Measurements from ENCODE around the gene LGR4. TPM values are rescaled to one million over a fixed set of nuclear protein-coding genes. Genes with fewer than 3 reads are reported as not detected.

The LGR4 gene
- total and polyA plus RNA-seq, 4 donors: 27.7 to 65.7 (median 40.6) TPM

DNA sequence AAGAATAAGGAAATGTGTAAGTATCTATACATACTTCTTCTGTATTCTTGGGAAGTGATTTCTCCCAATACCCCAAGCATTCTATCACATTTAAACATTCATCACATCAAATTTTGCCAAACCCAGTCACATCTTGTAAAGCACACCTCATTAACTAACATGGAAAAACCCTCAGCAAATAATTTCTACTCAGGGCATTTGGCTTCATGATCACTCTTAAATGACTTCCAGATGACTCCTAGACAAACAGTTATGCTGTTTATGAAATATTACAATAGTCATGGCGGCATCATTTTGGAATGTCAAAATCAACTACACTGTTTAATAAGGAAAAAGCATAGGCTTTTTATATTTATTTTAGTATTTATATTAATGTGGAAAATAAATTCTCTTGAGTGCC lies 62.3 kb downstream of the LGR4 start:
- WGBS (ENCODE audit: insufficient coverage): no CpG with 5 or more reads among the region's 1 CpG
- H3K36me3 ChIP-seq (ENCODE audit: control insufficient read depth, insufficient read depth, low read length): no peaks in the 10 kb centered on the region
- DNase-seq (ENCODE audit: low read depth in 4 of 6, low spot score in 6 of 6): no peak

DNA sequence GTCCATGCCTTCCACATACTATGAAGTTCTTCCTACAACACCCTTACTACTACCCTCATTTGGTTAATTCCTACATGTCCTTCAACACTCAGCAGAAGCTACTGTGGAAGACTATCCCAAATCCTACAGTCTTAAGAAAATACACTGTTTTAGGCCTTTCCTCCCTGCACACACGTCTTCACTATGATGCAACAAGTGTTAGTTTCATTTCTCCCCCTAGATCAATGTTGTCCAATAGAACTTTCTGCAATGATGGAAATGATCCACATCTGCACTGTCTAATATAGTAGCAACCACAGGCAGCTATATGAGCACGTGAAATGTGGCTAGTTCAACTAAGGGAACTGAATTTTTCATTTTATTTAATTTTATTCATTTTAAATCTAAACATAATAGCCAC lies 62.8 kb downstream of the LGR4 start:
- H3K36me3 ChIP-seq (ENCODE audit: control insufficient read depth, insufficient read depth, low read length): no peaks in the 10 kb centered on the region
- WGBS (ENCODE audit: insufficient coverage): 89% methylated on average over 1 of the region's 2 CpGs
- H3K27ac ChIP-seq (ENCODE audit: low read depth, low read length): no peak overlapping the region
- no peaks in the 10 kb centered on the region for H3K27me3 ChIP-seq (ENCODE audit: control insufficient read depth, insufficient read depth, low read length)
- H3K4me1 ChIP-seq (ENCODE audit: control insufficient read depth, insufficient read depth, low read length): no peaks in the 10 kb centered on the region
- no peak overlapping the region for H3K4me3 ChIP-seq (ENCODE audit: low read depth, low read length)
- H3K9me3 ChIP-seq (ENCODE audit: control insufficient read depth, insufficient read depth, low read length): no peaks in the 10 kb centered on the region
- DNase-seq (ENCODE audit: low read depth in 4 of 6, low spot score in 6 of 6): no peak

More for the DNA sequence above, 62.3 kb downstream of the LGR4 start:
- no peaks in the 10 kb centered on the region for H3K27me3 ChIP-seq (ENCODE audit: control insufficient read depth, insufficient read depth, low read length)
- no peak overlapping the region for H3K4me3 ChIP-seq (ENCODE audit: low read depth, low read length)
- no peak overlapping the region for H3K27ac ChIP-seq (ENCODE audit: low read depth, low read length)
- no peaks in the 10 kb centered on the region for H3K9me3 ChIP-seq (ENCODE audit: control insufficient read depth, insufficient read depth, low read length)
- no peaks in the 10 kb centered on the region for H3K4me1 ChIP-seq (ENCODE audit: control insufficient read depth, insufficient read depth, low read length)

GRCh38 chr11:27409049-27409448 lies 63.5 kb downstream of the LGR4 start:
- Histone ChIP-seq H3K27me3 (ENCODE audit: control insufficient read depth, insufficient read depth, low read length) (no peaks in the 10 kb centered on the region), H3K27ac (ENCODE audit: low read depth, low read length) (no peak overlapping the region), H3K36me3 (ENCODE audit: control insufficient read depth, insufficient read depth, low read length) (no peaks in the 10 kb centered on the region), H3K9me3 (ENCODE audit: control insufficient read depth, insufficient read depth, low read length) (no peaks in the 10 kb centered on the region), H3K4me3 (ENCODE audit: low read depth, low read length) (no peak overlapping the region), H3K4me1 (ENCODE audit: control insufficient read depth, insufficient read depth, low read length) (no peaks in the 10 kb centered on the region)
- no peak for DNase-seq (ENCODE audit: low read depth in 4 of 6, low spot score in 6 of 6)

DNA sequence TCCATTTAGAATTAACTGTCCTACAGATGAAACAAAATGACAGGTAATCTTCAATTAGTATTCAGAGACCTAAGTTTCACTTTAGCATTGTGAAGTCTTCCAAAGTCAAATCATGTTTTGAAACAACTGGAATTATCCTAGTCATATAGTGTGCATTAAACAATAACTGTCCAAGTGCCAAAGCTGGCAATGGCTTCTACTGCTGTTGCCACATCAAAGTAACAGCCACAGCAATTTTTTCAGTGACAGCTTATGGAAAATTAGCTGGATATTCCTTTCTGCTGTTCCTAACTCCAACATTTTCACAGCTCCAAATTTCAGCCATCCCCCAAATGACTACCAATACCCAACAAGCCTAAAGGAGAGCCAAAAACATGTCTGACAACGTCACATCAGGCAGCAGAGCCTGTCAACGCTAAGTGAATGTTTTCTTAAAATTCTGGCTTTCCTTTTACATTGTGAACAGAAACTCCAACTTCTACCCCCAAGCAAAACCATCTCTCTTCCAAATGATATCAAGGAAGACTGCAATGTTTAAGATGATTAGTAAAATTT lies 64.3 kb downstream of the LGR4 start:
- Histone ChIP-seq H3K4me3 (ENCODE audit: low read depth, low read length) (no peak overlapping the region), H3K9me3 (ENCODE audit: control insufficient read depth, insufficient read depth, low read length) (no peaks in the 10 kb centered on the region), H3K36me3 (ENCODE audit: control insufficient read depth, insufficient read depth, low read length) (no peaks in the 10 kb centered on the region), H3K27ac (ENCODE audit: low read depth, low read length) (no peak overlapping the region), H3K4me1 (ENCODE audit: control insufficient read depth, insufficient read depth, low read length) (no peaks in the 10 kb centered on the region), H3K27me3 (ENCODE audit: control insufficient read depth, insufficient read depth, low read length) (no peaks in the 10 kb centered on the region)
- no CpG with 5 or more reads among the region's 2 CpGs for WGBS (ENCODE audit: insufficient coverage)
- peak in 1 of 6 donors; percentile 42 for DNase-seq (ENCODE audit: low read depth in 4 of 6, low spot score in 6 of 6)

GRCh38 chr11:27406498-27407354 lies 65.9 kb downstream of the LGR4 start:
- no CpG with 5 or more reads among the region's 3 CpGs for WGBS (ENCODE audit: insufficient coverage)
- H3K4me3 ChIP-seq (ENCODE audit: low read depth, low read length): no peak overlapping the region
- H3K27ac ChIP-seq (ENCODE audit: low read depth, low read length): no peak overlapping the region

DNA sequence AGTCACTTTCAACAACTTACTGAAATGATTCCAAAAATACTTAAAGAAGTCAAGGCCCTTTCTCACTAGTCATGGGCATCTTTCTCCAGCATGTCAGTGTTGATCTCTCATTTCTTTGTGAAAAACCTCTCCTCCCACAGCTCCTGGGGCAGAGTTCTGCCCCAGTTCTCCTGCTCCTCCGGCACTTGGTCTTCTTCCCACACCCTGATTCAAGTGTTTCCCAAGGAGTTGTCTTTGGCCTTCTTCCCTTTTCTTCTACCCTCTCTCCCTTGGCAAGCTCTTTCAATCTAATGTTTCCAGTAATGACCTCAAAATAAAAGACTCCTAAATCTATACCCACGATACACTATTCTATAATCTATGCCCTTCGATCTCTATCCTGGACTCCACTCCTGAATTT lies 67.5 kb downstream of the LGR4 start:
- H3K4me3 ChIP-seq (ENCODE audit: low read depth, low read length): no peak overlapping the region
- no peak for DNase-seq (ENCODE audit: low read depth in 4 of 6, low spot score in 6 of 6)
- H3K4me1 ChIP-seq (ENCODE audit: control insufficient read depth, insufficient read depth, low read length): no peaks in the 10 kb centered on the region
- no peaks in the 10 kb centered on the region for H3K9me3 ChIP-seq (ENCODE audit: control insufficient read depth, insufficient read depth, low read length)
- 70% methylated on average over 3 of the region's 3 CpGs for WGBS (ENCODE audit: insufficient coverage)
- H3K27ac ChIP-seq (ENCODE audit: low read depth, low read length): no peak overlapping the region
- no peaks in the 10 kb centered on the region for H3K36me3 ChIP-seq (ENCODE audit: control insufficient read depth, insufficient read depth, low read length)
- H3K27me3 ChIP-seq (ENCODE audit: control insufficient read depth, insufficient read depth, low read length): no peaks in the 10 kb centered on the region

More at GRCh38 chr11:27406498-27407354, 65.9 kb downstream of the LGR4 start:
- Histone ChIP-seq H3K4me1 (ENCODE audit: control insufficient read depth, insufficient read depth, low read length) (no peaks in the 10 kb centered on the region), H3K27me3 (ENCODE audit: control insufficient read depth, insufficient read depth, low read length) (no peaks in the 10 kb centered on the region), H3K9me3 (ENCODE audit: control insufficient read depth, insufficient read depth, low read length) (no peaks in the 10 kb centered on the region), H3K36me3 (ENCODE audit: control insufficient read depth, insufficient read depth, low read length) (no peaks in the 10 kb centered on the region)
- DNase-seq (ENCODE audit: low read depth in 4 of 6, low spot score in 6 of 6): no peak

DNA sequence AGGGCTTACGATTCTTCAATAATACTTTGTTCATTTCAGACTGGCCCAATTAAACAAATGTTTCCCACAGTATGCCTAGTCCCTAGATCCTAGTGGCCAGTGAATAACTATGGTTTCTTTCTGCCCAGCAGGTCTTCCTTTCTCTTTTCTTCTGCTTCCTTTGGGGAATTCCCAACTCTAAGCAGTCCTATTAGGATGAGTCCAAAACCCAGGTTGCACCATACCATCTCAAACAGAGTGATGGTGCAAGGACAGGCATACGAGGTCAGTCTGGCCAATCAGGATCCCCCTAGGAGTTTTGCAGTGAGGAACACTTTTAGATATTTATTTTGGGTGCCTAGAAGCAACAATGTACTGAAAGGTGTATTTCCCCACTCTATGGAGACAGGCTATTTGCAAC lies 68.2 kb downstream of the LGR4 start:
- H3K9me3 ChIP-seq (ENCODE audit: control insufficient read depth, insufficient read depth, low read length): no peaks in the 10 kb centered on the region
- no peaks in the 10 kb centered on the region for H3K4me1 ChIP-seq (ENCODE audit: control insufficient read depth, insufficient read depth, low read length)
- no peak overlapping the region for H3K27ac ChIP-seq (ENCODE audit: low read depth, low read length)
- 100% methylated on average over 1 of the region's 2 CpGs for WGBS (ENCODE audit: insufficient coverage)
- no peaks in the 10 kb centered on the region for H3K36me3 ChIP-seq (ENCODE audit: control insufficient read depth, insufficient read depth, low read length)
- no peak for DNase-seq (ENCODE audit: low read depth in 4 of 6, low spot score in 6 of 6)
- no peak overlapping the region for H3K4me3 ChIP-seq (ENCODE audit: low read depth, low read length)
- no peaks in the 10 kb centered on the region for H3K27me3 ChIP-seq (ENCODE audit: control insufficient read depth, insufficient read depth, low read length)

- no CpG with 5 or more reads among the region's 2 CpGs for WGBS (ENCODE audit: insufficient coverage)
- H3K27ac ChIP-seq (ENCODE audit: low read depth, low read length): no peak overlapping the region
- no peak for DNase-seq (ENCODE audit: low read depth in 4 of 6, low spot score in 6 of 6)
Measured at GRCh38 chr11:27403195-27403594, 69.4 kb downstream of the LGR4 start.

GRCh38 chr11:27402450-27402849 lies 70.1 kb downstream of the LGR4 start:
- H3K4me3 ChIP-seq (ENCODE audit: low read depth, low read length): no peak overlapping the region
- H3K9me3 ChIP-seq (ENCODE audit: control insufficient read depth, insufficient read depth, low read length): no peaks in the 10 kb centered on the region
- no peaks in the 10 kb centered on the region for H3K36me3 ChIP-seq (ENCODE audit: control insufficient read depth, insufficient read depth, low read length)
- no peak overlapping the region for H3K27ac ChIP-seq (ENCODE audit: low read depth, low read length)
- no peak for DNase-seq (ENCODE audit: low read depth in 4 of 6, low spot score in 6 of 6)
- peaks cover 6% of the 10 kb centered on the region for H3K4me1 ChIP-seq (ENCODE audit: control insufficient read depth, insufficient read depth, low read length)
- no CpG with 5 or more reads among the region's 2 CpGs for WGBS (ENCODE audit: insufficient coverage)
- no peaks in the 10 kb centered on the region for H3K27me3 ChIP-seq (ENCODE audit: control insufficient read depth, insufficient read depth, low read length)

More at GRCh38 chr11:27403195-27403594, 69.4 kb downstream of the LGR4 start:
- Histone ChIP-seq H3K9me3 (ENCODE audit: control insufficient read depth, insufficient read depth, low read length) (no peaks in the 10 kb centered on the region), H3K4me3 (ENCODE audit: low read depth, low read length) (no peak overlapping the region), H3K36me3 (ENCODE audit: control insufficient read depth, insufficient read depth, low read length) (no peaks in the 10 kb centered on the region), H3K4me1 (ENCODE audit: control insufficient read depth, insufficient read depth, low read length) (peaks cover 6% of the 10 kb centered on the region), H3K27me3 (ENCODE audit: control insufficient read depth, insufficient read depth, low read length) (no peaks in the 10 kb centered on the region)

DNA sequence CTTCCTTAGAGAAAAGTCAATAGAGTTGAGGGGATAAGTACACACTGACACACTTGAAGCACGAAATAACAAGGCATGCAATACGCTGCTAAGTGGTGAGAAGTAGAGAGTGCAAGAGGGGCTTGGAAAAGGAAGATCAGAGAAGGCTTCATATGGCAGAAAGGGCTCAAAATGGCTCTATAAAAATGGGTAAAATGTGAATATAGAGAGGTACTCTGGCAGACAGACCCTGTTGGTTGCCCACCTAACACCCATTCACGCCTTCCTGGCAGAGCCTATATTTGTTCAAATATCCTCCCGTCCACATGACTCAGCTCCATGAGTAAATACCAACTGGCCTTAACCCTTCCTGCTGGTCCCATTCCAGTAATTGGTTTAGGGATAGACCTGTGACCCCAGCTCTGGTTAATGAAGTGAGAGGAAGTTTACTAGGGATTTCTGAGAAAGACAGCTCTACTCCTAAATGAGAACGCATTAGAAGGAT lies 70.7 kb downstream of the LGR4 start:
- Histone ChIP-seq H3K4me3 (ENCODE audit: low read depth, low read length) (no peak overlapping the region), H3K9me3 (ENCODE audit: control insufficient read depth, insufficient read depth, low read length) (no peaks in the 10 kb centered on the region), H3K27ac (ENCODE audit: low read depth, low read length) (no peak overlapping the region), H3K27me3 (ENCODE audit: control insufficient read depth, insufficient read depth, low read length) (no peaks in the 10 kb centered on the region), H3K36me3 (ENCODE audit: control insufficient read depth, insufficient read depth, low read length) (no peaks in the 10 kb centered on the region), H3K4me1 (ENCODE audit: control insufficient read depth, insufficient read depth, low read length) (peaks cover 6% of the 10 kb centered on the region)
- DNase-seq (ENCODE audit: low read depth in 4 of 6, low spot score in 6 of 6): no peak
- 93% methylated on average over 2 of the region's 5 CpGs for WGBS (ENCODE audit: insufficient coverage)

All from spinal cord (tissue), 10 donors.